Measurements from ENCODE around the gene PITPNM3.

The PITPNM3 gene

GRCh38 chr17:6468051-6468790 is 88.1 kb downstream of the PITPNM3 start:
- TF ChIP-seq CTCF (IDR thresholded peaks at IDR 0.05; ENCODE audit: borderline replicate concordance, control extremely low read depth, extremely low read depth, insufficient read depth, missing control alignments) = no peak
- DNase-seq (ENCODE audit: low spot score) = no peak
- in situ Hi-C loops (cut with MboI; ENCODE audit: low sequenced_read_pairs, unreplicated experiment) = no loop called here

- no peak for TF ChIP-seq CTCF (IDR thresholded peaks at IDR 0.05; ENCODE audit: borderline replicate concordance, control extremely low read depth, extremely low read depth, insufficient read depth, missing control alignments)
- in situ Hi-C loops (cut with MboI; ENCODE audit: low sequenced_read_pairs, unreplicated experiment) = no loop called here
- no peak for DNase-seq (ENCODE audit: low spot score)
Observed at GRCh38 chr17:6467567-6467966, 88.8 kb downstream of the PITPNM3 start.

- in situ Hi-C loops (cut with MboI; ENCODE audit: low sequenced_read_pairs, unreplicated experiment) = no loop called here
- no peak for DNase-seq (ENCODE audit: low spot score)
- TF ChIP-seq CTCF (IDR thresholded peaks at IDR 0.05; ENCODE audit: borderline replicate concordance, control extremely low read depth, extremely low read depth, insufficient read depth, missing control alignments) = no peak
Observed at GRCh38 chr17:6465206-6466003, 91.0 kb downstream of the PITPNM3 start.

GRCh38 chr17:6464446-6465041 is 91.8 kb downstream of the PITPNM3 start:
- TF ChIP-seq CTCF (IDR thresholded peaks at IDR 0.05; ENCODE audit: borderline replicate concordance, control extremely low read depth, extremely low read depth, insufficient read depth, missing control alignments) = no peak
- in situ Hi-C loops (cut with MboI; ENCODE audit: low sequenced_read_pairs, unreplicated experiment) = no loop called here
- DNase-seq (ENCODE audit: low spot score) = no peak

- in situ Hi-C loops (cut with MboI; ENCODE audit: low sequenced_read_pairs, unreplicated experiment) = no loop called here
- DNase-seq (ENCODE audit: low spot score) = no peak
- no peak for TF ChIP-seq CTCF (IDR thresholded peaks at IDR 0.05; ENCODE audit: borderline replicate concordance, control extremely low read depth, extremely low read depth, insufficient read depth, missing control alignments)
Observed at GRCh38 chr17:6463616-6464445, 92.5 kb downstream of the PITPNM3 start.

- no peak for DNase-seq (ENCODE audit: low spot score)
Observed at GRCh38 chr17:6462692-6463091, 93.7 kb downstream of the PITPNM3 start.

More at GRCh38 chr17:6462692-6463091, 93.7 kb downstream of the PITPNM3 start:
- in situ Hi-C loops (cut with MboI; ENCODE audit: low sequenced_read_pairs, unreplicated experiment) = no loop called here
- no peak for TF ChIP-seq CTCF (IDR thresholded peaks at IDR 0.05; ENCODE audit: borderline replicate concordance, control extremely low read depth, extremely low read depth, insufficient read depth, missing control alignments)
